WERI-Rb-1 (cell line): ENCODE results near the gene SLC30A5.

Experiments used
- DNase-seq: peaks from one replicate; pipeline ENCODE4 v3.0.0-alpha.2; 2020
- H3K27ac ChIP-seq: fragments of 250-450 bp; sonication (Bioruptor Pico); 2 replicates; pipeline ENCODE4 v1.5.1; 2020; ENCODE audit warnings: mild to moderate bottlenecking, moderate library complexity
- H3K27me3 ChIP-seq: fragments of 250-450 bp; sonication (Bioruptor Pico); 2 replicates; pipeline ENCODE4 v1.5.1; 2021; ENCODE audit warnings: mild to moderate bottlenecking, low read depth, moderate library complexity; ENCODE audit not compliant: insufficient read depth, severe bottlenecking
- H3K36me3 ChIP-seq: fragments of 250-450 bp; sonication (Bioruptor Pico); 2 replicates; pipeline ENCODE4 v1.5.1; 2020; ENCODE audit warnings: mild to moderate bottlenecking, moderate library complexity
- H3K4me3 ChIP-seq: 2 replicates; pipeline ENCODE4 v1.5.1; 2011; ENCODE audit warnings: low read depth, mild to moderate bottlenecking, control low read depth, low read length
- H3K9me3 ChIP-seq: fragments of 250-450 bp; sonication (Bioruptor Pico); 2 replicates; pipeline ENCODE4 v1.5.1; 2021; ENCODE audit warnings: mild to moderate bottlenecking, moderate library complexity; ENCODE audit not compliant: severe bottlenecking
- TF ChIP-seq, protein P1 (sequence below): IDR thresholded peaks from 2 replicates; pipeline ENCODE4 v1.5.1; 2011; ENCODE audit warnings: low read depth, mild to moderate bottlenecking, control low read depth, inconsistent platforms, low read length

Gene SLC30A5

DNA sequence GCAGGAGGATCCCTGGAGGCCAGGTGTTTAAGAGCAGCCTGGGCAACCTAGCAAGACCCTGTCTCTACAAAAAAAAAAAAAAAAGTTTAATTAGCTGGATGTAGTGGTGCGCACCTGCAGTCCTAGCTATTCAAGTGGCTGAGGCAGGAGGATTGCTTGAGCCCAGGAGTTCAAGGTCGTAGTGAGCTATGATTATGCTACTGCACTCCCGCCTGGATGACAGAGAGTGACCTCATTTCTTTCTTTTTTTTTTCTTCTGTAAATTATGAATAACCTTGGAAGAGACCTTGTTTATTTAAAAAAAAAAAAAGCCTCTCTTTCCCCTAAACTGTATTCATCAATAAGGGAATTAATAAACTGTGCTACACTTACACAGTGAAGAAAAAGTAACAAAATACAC, 43.6 kb upstream of the SLC30A5 start:
- TF ChIP-seq, protein P1, sequence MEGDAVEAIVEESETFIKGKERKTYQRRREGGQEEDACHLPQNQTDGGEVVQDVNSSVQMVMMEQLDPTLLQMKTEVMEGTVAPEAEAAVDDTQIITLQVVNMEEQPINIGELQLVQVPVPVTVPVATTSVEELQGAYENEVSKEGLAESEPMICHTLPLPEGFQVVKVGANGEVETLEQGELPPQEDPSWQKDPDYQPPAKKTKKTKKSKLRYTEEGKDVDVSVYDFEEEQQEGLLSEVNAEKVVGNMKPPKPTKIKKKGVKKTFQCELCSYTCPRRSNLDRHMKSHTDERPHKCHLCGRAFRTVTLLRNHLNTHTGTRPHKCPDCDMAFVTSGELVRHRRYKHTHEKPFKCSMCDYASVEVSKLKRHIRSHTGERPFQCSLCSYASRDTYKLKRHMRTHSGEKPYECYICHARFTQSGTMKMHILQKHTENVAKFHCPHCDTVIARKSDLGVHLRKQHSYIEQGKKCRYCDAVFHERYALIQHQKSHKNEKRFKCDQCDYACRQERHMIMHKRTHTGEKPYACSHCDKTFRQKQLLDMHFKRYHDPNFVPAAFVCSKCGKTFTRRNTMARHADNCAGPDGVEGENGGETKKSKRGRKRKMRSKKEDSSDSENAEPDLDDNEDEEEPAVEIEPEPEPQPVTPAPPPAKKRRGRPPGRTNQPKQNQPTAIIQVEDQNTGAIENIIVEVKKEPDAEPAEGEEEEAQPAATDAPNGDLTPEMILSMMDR: no peak
- Histone ChIP-seq H3K4me3 (no peak overlapping the region), H3K9me3 (no peaks in the 10 kb centered on the region), H3K27me3 (no peaks in the 10 kb centered on the region), H3K36me3 (no peaks in the 10 kb centered on the region), H3K27ac (no peak overlapping the region)
- no peak for DNase-seq

DNA sequence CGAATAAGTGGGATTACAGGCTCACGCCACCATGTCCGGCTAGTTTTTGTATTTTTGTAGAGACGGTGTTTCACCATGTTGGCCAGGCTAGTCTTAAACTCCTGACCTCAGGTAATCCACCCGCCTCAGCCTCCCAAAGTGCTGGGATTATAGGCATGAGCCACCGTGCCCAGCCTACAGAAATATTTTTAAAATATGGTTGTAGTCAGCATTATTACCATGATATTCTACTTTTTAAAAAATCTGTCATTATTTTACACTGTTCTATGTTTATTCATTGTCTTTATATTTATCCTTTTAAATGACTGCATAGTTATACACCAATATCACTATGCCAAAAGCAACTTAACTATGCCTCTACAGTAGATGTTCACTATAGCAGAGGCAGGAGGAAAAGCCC, 41.6 kb upstream of the SLC30A5 start:
- Histone ChIP-seq H3K27me3 (no peaks in the 10 kb centered on the region), H3K4me3 (no peak overlapping the region), H3K36me3 (no peaks in the 10 kb centered on the region), H3K27ac (no peak overlapping the region), H3K9me3 (no peaks in the 10 kb centered on the region)
- no peak for DNase-seq
- TF ChIP-seq, protein P1: no peak

DNA sequence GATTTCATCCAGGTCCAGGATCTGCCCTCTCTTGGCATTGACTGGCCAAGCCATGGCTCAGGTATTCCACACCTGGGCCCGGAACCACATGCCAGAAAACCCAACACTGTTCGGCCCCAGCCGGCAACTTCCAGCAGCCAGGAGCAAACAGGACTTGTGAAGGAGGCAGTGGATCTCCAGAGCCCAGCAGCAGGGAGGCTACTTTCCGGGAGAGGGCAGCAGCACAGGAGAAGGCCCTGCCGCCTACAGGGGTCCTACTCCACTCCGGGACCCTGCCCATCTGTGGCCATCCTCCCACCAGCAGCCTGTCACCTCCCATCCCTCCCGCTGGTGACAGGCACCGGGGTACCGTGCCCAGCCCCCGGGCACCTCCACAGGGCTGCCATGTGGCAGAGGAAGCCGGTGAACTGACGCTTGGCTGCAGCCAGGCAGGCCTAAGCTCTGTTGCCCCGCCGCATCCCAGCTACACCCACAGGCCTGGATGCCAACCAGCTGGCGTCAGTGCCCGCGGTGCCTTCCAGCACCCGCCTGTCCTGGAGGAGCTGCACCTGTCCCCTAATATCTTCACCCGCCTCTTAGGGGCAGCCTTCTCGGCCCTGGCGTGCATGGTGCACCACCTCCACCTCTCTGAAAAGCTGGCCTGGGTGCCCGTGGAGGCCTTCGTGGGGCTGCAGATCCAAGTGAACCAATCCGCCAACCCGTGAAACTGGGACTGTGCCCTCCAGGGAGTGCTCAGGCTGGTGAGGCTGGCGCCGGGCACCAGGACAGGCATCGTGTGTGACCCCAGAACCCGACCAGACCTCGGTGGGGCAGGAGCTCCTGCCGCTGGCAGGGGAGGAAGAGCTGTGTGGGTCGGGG, 18.9 kb upstream of the SLC30A5 start:
- H3K27me3 ChIP-seq: no peaks in the 10 kb centered on the region
- no peak overlapping the region for H3K27ac ChIP-seq
- no peak overlapping the region for H3K4me3 ChIP-seq
- H3K36me3 ChIP-seq: no peaks in the 10 kb centered on the region
- no peaks in the 10 kb centered on the region for H3K9me3 ChIP-seq
- no peak for DNase-seq
- TF ChIP-seq, protein P1: no peak

DNA sequence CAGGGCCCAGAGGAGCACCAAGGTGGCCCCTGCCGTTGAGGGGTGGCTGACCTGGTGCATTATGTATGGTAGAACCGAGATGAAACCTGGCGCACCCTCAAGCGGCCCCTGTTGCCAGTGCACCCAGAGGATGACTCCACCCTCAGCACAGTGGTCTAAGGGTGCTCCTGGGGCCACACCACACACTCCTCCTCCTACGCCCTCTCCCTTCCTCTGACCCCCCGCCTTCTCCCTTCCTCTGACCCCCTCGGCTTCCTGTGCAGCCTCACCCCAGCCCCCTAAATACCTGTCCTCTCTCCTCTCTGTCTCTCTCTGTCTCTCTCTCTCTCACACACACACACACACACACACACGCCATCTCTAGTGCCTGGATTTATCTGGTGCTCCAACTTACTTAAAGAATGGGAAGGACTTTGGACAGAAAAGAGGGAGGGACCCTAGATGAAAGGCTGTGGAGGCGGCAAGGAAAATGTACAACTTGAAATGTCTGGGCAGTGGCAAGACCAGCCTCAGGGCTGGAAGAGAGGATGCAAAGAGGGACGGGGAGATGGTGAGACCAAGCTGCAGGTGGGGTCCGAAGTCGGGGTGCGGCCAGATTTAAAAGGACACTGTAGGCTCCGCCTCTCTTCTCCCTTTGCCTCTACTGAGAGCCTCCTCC, 18.2 kb upstream of the SLC30A5 start:
- no peaks in the 10 kb centered on the region for H3K9me3 ChIP-seq
- DNase-seq: no peak
- TF ChIP-seq, protein P1: no peak
- H3K27me3 ChIP-seq: no peaks in the 10 kb centered on the region
- H3K27ac ChIP-seq: no peak overlapping the region
- no peak overlapping the region for H3K4me3 ChIP-seq
- no peaks in the 10 kb centered on the region for H3K36me3 ChIP-seq

DNA sequence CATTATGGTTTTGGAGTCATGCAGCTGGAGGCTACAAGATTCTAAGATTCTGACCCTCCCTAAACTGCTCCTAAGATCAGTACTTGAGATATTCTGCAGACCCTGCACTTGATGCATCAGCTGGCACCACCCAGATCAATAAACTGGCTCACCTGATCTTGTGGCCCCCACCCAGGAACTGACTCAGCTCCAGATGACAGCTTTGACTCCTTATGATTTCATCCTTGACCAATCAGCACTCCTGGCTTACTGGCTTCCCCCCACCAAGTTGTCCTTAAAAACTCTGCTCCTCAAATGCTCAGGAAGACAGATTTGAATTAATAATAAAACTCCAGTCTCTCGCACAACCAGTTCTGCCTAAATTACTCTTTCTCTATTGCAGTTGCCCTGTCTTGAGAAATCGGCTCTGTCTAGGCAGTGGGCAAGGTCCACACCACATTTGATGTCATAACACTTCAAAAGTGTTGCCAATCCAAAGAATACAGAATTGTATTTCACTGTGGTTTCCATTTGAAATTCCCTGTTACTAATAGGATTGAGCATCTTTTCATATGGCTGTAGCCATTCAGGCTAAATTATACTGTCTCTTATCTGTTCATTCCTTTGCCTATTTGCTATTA, 14.8 kb upstream of the SLC30A5 start:
- H3K27me3 ChIP-seq: no peaks in the 10 kb centered on the region
- no peaks in the 10 kb centered on the region for H3K36me3 ChIP-seq
- no peak overlapping the region for H3K4me3 ChIP-seq
- DNase-seq: no peak
- TF ChIP-seq, protein P1: no peak
- no peaks in the 10 kb centered on the region for H3K9me3 ChIP-seq
- no peak overlapping the region for H3K27ac ChIP-seq
